GM13977 (cell line): ENCODE measurements around the gene FUT8.

Experiments
- DNase-seq: peaks from one replicate; pipeline ENCODE4 v3.0.0; 2012; ENCODE audit warnings: low spot score
- in situ Hi-C: fragments of 300-500 bp; cut with MboI; formaldehyde crosslinking; loops from one replicate; pipeline ENCODE4 v1.12.0; 2022; ENCODE audit warnings: low sequenced_read_pairs, low pct_unique_long_range_greater_than_20kb, mixed read lengths, inconsistent platforms; ENCODE audit not compliant: unreplicated experiment
- TF ChIP-seq, protein P1 (sequence below): IDR thresholded peaks from 2 replicates; pipeline ENCODE4 v1.5.1; 2012; ENCODE audit warnings: mild to moderate bottlenecking, control low read depth; ENCODE audit not compliant: insufficient read depth; ENCODE audit errors: extremely low read depth, missing control alignments

Gene FUT8

GRCh38 chr14:65479386-65479785 is 66.9 kb downstream of the FUT8 start:
- TF ChIP-seq, protein P1, sequence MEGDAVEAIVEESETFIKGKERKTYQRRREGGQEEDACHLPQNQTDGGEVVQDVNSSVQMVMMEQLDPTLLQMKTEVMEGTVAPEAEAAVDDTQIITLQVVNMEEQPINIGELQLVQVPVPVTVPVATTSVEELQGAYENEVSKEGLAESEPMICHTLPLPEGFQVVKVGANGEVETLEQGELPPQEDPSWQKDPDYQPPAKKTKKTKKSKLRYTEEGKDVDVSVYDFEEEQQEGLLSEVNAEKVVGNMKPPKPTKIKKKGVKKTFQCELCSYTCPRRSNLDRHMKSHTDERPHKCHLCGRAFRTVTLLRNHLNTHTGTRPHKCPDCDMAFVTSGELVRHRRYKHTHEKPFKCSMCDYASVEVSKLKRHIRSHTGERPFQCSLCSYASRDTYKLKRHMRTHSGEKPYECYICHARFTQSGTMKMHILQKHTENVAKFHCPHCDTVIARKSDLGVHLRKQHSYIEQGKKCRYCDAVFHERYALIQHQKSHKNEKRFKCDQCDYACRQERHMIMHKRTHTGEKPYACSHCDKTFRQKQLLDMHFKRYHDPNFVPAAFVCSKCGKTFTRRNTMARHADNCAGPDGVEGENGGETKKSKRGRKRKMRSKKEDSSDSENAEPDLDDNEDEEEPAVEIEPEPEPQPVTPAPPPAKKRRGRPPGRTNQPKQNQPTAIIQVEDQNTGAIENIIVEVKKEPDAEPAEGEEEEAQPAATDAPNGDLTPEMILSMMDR: no peak
- no peak for DNase-seq
- in situ Hi-C loops: no loop called here

DNA sequence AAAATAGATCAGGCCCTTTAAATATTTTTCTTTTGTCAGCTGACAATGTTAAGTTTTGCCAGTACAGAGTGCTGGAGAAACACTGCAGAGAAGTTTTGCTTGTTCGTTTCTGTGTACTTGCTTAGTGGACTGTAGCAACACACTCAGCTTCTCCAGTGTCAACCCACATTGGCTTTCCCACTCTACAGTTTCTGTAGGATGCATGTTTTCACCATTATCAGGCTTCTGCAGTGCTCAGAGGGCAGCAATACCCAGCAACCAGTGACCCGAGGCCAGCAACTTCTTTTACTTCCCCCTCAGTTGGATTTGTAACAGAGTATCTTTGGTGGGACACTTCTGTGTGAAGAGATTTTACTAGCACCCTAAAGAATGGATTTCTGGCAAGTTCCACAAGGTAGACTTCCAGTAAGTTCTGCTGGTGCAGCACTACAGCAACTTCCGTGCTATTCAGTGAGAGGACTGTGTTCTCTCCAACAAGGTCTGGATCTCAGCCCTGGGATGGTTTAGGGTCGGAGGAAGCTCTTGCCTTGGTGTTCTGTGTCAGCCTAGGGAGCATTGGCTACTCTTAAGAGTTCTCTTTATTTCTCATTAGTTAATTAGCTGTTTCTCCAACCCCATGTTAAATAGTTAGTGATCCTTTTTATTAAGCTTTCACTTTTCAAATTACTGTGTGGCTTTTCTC is 70.4 kb downstream of the FUT8 start:
- TF ChIP-seq, protein P1: no peak
- in situ Hi-C loops: no loop called here
- no peak for DNase-seq

DNA sequence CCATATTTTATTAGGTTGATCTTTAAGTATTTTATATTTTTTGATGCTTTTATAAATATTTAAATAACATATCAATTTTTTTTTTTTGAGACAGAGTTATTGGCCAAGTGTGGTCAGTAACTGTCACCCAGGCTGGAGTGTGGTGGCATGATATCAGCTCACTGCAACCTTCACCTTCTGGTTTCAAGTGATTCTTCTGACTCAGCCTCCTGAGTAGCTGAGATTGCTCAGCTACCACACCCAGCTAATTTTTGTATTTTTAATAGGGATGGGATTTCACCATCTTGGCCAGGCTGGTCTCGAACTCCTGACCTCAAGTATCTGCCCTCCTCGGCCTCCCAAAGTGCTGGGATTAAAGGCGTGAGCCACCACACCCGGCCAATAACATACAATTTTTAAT is 71.1 kb downstream of the FUT8 start:
- no peak for DNase-seq
- in situ Hi-C loops: no loop called here
- TF ChIP-seq, protein P1: no peak

DNA sequence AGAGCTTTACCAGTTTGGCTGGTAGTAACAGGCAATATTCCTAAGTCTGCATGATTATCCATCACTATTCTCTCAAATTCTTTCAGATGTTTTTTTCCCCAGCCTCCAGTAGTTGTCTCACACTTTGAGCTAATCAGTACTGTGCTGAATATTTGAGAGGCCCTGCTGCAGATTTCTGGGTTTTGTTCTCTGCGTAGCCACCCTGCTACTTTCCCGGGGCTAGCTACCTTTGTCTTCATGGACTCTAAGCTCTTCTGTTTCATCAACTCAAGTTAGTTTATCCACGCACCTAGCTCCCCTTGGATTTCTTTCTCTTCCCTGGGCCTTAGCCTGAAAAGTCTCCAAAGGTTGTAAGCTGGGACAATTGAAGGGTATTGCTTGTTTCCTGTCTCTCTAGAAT is 73.0 kb downstream of the FUT8 start:
- in situ Hi-C loops: no loop called here
- TF ChIP-seq, protein P1: no peak
- DNase-seq: no peak

DNA sequence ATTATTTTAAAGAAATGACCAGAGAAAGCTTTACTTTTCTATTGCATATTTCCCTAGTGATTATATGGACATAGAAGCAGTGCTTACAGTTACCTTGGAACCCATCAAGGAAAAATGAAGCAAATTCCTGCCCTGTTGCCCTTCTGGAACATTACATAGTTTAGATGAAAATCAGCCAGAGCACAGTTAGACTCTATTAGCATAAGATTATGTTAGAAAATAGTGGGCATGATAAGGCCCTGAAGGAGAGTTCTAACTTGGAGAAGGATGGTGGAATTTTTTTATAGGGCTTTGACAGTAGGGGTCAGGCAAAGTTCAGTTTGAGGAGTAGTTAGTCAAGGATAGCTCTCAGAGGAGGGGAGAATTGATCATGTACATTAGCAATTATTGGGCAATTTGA is 74.3 kb downstream of the FUT8 start:
- TF ChIP-seq, protein P1: no peak
- in situ Hi-C loops: no loop called here

DNA sequence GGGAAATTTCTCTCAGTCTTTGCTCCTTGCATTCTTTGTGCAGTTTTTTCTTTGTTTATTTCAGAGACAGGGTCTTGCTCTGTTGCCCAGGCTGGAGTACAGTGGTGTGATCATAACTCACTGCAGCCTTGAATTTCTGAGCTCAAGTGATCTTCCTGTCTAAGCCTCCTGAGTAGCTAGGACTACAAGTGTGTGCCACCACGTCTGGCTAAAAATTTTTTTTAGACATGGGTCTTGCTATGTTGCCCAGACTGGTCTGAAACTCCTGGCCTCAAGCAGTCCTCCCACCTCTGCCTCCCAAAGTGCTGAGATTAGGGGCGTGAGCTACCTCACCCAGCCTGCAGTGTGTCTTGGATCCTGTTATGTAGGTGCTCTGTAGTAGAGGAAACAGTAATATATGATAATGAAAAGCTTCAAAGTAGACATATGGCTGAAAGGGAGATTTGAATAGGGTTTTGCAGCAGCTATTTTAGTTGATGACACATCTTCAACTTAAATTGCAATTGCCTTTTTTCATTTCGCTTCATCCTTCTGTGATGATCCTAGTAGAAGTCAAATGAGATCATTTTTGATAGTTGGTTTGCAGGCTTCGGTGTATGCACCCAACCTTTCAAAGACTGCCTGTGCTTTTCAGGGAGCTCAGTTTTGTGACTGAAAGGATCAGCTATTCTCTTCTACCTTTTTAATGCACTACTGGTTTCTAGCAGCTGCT is 75.4 kb downstream of the FUT8 start:
- in situ Hi-C loops: no loop called here
- TF ChIP-seq, protein P1: no peak
- DNase-seq: no peak

More for the DNA sequence above, 74.3 kb downstream of the FUT8 start:
- no peak for DNase-seq
